HG02870 (cell line): Measurements from ENCODE around the gene TTC27.
"Not testable (repeated sequence)": the region's sequence is repeated elsewhere in the genome, so short reads cannot be mapped to it uniquely, and the experiment has no call there.

ENCODE experiments used
- ATAC-seq: cut with Tn5 transposase; IDR thresholded peaks from one replicate; pipeline ENCODE4 v1.9.1; 2021; ENCODE audit warnings: mild to moderate bottlenecking, moderate library complexity; ENCODE audit not compliant: unreplicated experiment

The TTC27 gene

DNA sequence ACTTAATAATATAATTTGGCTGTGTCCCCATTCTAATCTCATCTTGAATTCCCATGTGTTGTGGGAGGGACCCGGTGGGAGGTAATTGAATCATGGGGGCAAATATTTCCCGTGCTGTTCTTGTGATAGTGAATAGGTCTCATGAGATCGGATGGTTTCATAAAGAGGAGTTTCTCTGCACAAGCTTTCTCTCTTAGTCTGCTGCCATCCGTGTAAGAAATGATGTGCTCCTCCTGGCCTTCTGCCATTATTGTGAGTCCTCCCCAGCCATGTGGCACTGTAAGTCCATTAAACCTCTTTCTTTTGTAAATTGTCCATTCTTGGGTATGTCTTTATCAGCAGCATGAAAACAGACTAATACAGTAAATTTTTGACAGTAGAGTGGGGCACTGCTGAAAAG, 216.4 kb downstream of the TTC27 start:
- no peak for ATAC-seq

DNA sequence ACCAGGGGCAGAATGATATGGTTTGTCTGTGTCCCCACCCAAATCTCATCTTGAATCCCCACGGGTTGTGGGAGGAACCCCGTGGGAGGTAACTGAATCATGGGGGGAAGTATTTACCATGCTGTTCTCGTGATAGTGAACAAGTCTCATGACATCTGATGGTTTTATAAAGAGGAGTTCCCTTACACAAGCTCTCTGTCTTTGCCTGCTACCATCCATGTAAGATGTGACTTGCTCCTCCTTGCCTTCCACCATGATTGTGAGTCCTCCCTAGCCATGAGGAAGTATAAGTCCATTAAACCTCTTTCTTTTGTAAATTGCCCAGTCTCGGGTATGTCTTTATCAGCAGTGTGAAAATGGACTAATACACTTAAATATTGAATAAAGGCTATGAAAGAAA, 218.4 kb downstream of the TTC27 start:
- ATAC-seq, result not testable (repeated sequence)

DNA sequence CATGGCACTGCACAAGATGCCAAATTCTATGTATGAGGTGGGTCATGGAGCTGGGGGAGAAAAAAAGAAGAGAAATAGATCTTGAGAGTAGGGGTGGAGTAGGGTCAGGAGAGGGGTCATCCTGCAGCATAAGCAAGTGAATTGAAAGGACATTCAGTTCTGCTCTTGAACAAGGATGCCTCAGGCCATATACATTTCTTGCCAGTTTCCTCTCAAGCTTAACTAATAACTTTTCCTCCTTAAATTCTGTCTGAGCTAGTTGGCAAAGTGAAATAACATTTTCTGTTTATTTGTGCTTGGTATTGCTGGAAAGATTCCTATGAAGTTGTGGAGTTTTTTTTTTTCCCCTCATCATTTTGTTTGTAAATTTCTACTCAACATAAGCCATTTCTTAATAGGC, 219.9 kb downstream of the TTC27 start:
- no peak for ATAC-seq

DNA sequence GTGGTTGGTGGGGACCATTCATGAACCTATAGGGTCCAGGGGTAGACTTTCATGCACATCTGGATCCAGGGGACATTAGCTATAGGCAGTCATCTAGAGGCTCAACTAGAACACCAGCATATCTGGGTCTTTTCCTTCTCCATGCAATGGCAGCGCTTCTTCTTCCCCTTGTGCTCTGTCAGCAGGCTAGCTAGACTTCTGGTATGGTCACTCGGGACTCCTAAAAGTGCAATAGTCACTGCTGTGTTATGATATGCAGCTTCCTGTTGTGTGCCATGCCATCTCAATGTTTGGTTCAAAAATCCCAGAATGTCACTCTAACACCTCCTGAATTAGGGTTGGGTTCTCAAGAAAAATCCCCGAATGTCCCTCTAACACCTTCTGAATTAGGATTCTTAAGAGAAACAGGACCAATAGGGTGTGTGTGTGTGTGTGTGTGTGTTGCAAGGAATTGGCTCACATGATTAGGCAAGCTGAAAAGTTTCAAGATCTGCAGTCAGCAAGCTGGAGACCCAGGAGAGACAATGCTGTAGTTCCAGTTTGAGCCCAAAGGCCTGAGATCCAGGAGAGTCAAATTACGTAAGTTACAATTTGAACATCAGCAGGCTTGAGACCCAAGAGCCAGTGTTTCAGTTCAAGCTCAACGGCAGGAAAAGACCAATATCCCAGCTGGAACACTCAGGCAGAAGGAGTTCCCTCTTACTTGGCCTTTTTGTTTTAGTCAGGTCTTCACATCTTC, 221.8 kb downstream of the TTC27 start:
- no peak for ATAC-seq

DNA sequence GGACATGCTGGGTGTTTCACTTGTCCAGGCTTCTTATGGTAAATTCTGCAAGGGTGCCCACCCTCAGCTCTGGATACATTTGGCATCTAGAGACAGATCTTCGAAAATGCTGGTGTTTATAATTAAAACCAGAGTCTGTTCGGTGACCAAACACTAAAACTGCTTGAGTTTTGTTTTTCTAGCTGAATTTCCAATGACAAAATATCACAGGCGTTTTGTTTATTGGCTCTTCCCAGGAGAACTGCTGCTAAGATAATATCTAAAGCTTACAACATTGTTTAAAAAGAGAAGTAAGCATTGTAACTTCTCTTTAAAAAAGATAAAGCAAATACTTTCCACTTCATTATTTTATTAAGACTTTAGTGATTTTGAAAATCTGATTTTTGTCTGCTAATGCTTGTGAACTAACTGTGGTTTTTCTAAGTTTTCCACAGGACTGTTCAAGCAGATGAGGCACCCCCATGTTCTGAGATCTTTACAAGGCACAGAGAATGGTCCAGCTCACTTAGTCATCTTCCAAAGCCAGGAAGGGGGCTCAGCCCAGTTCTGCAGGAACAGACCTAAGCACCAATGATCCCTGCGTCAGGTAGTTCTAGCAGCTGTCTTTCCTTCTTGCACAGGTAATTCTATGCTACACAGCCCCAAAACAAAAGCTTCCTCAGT, 224.1 kb downstream of the TTC27 start:
- ATAC-seq, result no peak

DNA sequence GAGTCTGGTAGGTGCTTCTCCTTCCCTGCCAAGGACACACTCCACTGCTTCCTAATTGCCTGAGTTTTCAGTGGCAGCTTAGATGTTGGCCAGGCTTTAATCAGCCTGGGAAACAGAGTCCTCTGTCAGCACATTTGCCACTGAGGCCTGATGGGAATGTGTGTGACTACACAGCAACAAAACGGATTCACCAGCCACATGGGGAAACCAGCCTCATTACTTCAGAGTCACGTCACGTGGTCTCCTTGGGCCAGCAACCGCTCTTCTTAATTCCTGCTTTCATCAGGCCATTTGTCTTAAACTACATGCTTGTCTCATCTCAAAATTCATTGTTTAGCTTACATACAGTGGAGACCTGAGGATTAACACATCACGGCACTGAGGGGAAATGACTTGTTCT, 225.0 kb downstream of the TTC27 start:
- no peak for ATAC-seq

DNA sequence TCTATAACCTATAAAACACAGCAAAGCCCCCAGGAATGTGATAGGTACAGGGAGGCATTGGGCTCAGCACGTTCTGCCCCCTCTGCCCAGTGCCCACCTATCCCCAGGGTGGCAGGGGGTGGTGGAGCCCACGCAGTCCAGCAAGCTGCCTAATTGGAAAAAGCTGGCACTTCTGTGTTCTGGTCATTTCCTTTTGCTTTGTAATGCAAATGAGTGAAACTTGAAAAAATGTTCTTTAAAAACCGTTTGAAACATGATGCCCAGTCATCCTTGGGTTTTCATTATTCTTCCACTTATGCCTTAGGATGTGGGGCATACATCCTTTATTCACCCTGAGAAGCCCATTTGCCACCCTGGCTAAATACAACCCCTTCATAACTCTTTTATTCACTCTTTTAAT, 229.0 kb downstream of the TTC27 start:
- ATAC-seq, result no peak

DNA sequence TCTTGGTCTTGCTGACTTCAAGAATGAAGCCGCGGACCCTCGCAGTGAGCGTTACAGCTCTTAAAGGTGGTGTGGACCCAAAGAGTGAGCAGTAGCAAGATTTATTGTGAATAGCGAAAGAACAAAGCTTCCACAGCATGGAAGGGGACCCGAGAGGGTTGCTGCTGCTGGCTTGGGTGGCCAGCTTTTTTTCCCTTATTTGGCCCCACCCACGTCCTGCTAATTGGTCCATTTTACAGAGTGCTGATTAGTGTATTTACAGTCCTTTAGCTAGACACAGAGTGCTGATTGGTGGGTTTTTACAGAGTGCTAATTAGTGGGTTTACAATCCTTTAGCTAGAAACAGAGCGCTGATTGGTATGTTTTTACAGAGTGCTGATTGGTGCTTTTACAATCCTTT, 230.9 kb downstream of the TTC27 start:
- no peak for ATAC-seq

DNA sequence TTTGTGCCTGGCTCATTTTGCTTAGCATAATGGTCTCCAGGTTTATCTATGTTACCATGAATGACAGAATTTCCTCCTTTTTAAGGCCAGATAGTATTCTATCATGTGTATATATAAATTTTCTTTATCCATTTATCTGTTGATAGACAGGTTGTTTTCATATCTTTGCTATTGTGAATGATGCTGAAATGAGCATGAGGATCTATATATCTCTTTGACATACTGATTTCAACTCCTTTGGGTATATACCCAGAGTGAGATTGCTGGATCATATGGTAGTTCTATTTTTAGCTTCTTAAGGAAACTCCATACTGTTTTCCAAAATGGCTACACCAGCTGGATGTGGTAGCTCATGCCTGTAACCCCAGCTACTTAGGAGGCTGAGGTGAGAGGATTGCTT, 232.5 kb downstream of the TTC27 start:
- no peak for ATAC-seq

DNA sequence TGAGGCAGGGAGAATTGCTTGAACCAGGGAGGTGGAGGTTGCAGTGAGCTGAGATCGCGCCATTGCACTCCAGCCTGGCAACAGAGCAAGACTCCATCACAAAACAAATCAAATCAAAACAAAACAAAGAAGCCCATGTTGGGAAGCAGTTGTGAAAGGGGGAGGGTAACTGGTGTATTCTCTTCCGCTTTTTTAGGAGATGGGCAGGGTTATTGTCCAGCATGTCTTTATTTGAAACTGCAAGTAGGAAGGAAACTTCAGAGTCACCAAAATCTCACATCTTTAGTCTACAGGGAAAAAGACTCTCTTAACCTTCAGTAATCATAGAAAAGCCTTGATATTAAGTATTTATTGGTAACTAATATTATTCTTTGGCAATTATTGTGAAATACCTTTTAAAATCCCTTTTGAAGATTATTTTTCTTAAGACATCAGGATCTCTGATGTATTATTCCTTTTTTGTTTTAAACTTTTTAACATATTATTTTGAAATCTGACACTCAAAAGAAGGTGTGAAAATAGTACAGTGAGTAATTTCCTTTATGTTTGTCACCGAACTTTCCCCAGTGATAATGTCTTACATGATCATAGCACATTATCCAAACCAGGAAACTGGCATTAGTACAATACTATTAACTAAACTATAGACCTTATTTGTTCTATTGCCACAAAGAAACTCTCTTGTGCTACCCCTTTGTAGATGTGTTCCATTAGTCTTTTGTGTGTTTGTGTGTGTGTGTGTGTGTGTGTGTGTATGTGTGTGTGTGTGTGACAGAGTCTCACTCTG, 234.6 kb downstream of the TTC27 start:
- no peak for ATAC-seq

DNA sequence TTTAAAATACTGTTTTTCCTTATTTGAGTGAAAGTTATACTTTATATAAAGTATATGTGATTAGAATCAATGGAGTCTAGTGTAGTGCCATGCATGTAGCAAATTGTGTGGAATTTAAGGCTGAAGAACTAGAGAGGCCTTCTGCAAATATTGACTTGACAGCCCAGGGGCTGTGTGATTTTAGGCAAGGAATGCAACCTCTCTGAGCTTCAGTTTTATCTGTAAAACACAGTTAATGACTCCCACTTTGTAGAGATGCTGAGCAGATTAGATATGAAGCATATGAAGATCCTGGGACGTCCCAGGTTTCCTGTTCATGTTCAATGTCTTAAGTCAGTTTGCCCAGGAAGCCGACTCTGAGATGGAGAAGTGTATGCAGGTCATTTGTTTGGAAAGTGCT, 235.5 kb downstream of the TTC27 start:
- ATAC-seq, result no peak

DNA sequence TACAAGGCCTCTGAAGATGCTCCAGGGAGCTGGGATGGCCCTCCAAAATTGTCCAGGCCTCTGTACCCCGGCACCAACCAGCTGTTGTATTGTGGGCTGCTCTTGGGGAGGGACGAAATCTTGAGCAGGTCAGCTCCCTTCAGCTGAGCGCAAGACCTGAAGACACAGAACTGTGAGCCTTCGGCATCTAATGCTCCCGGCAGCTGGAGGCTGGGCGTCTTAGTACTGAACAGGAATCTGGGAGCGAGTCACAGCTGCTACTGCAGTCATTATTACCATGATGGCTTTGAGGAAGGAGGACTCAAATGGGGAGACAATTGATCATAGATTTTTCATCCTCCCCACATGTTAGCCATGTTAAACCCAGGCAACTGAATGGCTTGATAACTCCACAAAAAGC, 236.0 kb downstream of the TTC27 start:
- no peak for ATAC-seq

DNA sequence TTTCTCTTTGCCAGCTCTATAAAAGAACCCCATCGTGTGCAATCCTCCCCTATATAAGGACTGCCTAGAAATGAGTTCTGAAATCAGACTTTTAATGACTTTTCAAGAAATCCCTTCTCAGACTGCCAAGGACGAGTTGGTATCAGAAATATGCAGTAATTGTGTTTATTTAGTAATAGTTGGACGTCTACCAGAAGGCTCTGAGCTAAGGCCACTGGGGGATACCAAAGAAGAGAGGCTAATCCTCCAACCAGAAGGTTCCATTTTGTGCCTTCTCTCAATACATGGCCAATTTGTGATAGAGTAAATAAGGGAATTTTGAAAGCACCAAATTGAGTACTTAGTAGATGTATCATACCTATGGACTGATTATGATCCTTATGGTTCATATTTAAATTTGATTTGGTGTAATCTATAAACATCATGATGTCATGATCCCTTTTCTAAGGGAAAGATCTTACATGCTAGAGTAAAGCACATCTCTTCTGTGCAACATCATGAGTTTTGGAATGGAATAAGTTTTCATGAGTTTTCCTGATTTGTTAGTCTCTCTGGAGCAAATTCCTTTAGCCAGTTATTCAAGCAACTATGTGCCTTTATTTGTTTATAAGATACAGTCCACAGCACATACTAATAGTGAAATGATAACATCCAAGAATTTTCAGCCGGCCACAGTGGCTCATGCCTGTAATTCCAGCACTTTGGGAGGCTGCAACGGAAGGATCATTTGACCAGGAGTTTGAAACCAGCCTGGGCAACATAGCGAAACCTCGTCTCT, 236.7 kb downstream of the TTC27 start:
- no peak for ATAC-seq

DNA sequence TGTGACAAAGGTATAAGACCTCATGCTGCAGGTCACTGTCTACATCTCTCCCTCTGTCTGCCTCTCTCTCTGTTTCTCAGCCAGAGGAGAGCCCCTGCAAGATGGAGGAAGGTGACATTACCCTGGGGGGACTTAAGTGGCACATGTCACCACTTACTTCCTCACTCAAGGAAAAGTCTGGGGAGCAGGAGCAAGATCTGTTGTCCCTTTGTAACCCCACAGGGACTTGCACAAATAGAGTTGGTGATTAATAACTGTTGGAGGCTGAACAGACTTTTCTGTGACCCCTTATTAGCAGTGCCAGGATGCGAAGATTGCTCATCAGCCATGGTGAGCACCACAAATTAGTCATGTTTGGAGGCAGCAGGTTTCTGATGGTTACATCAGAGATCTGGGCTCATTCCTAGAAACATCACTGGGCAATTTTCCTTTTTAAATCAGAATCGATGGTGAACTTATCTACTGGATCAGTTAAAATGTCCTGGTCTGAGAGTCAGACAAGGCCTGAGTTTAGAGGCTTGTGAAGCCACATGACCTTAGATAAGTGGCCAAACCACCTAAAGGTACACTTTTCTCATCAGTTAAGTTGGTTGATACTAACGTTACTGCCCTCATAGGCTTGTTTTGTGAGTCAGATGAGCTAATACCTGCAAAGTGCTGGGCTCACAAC, 237.7 kb downstream of the TTC27 start:
- no peak for ATAC-seq

DNA sequence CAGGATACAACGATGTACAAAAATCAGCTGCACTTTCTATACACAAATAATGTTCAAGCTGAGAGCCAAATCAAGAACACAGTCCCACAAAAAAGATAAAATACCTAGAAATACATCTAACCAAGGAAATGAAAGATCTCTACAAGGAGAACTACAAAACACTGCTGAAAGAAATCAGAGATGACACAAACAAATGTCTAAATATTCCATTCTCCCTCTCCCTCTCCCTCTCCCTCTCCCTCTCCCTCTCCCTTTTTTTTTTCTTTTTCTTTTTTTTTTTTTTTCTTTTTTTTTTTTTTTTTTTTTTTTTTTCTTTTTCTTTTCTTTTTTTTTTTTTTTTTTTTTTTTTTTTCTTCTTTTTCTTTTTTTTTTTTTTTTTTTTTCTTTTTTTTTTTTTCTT, 238.6 kb downstream of the TTC27 start:
- not testable (repeated sequence) for ATAC-seq
